Endothelial cell of umbilical vein (primary cell): ENCODE measurements around the gene SP6. TPM values are rescaled to one million over a fixed set of nuclear protein-coding genes. Genes with fewer than 3 reads are reported as not detected.

Source experiments
- BruUV-seq: library from RNA; stranded (reverse); fragments of 400-500 nt; replicated peaks from 2 replicates; lab custom pipeline; 2021; lab: Mats Ljungman, UMichigan
- CTCF ChIA-PET: fragments of 300-600, 350-600 bp; sonication (Branson Sonifier 250); formaldehyde crosslinking; loops from one replicate; lab custom pipeline; 2021; ENCODE audit warnings: antibody characterized with exemption, inconsistent platforms; lab: Charles Lee
- POLR2A ChIA-PET: fragments of 300-600, 350-600 bp; sonication (Branson Sonifier 250); formaldehyde crosslinking; loops from one replicate; lab custom pipeline; 2021; ENCODE audit warnings: antibody characterized with exemption, inconsistent platforms; lab: Charles Lee
- DNase-seq: peaks from one replicate; pipeline ENCODE4 v3.0.0-alpha.2; 2011; ENCODE audit warnings: low read depth, low spot score
- FAIRE-seq: peaks from 2 replicates; lab custom pipeline; 2011; peaks lifted over from hg19 to GRCh38; lab: Jason Lieb, UNC
- H2AFZ ChIP-seq: 2 replicates; pipeline ENCODE4 v1.6.0; 2012; ENCODE audit warnings: low read depth, low read length, control low read depth, inconsistent platforms
- H3K27ac ChIP-seq: 2 replicates; pipeline ENCODE4 v1.5.1; 2011; ENCODE audit warnings: low read depth, mild to moderate bottlenecking, control low read depth, low read length, moderate library complexity; ENCODE audit not compliant: insufficient read depth
- H3K27me3 ChIP-seq, 2 experiments: 2 replicates each; pipeline versions ENCODE4 v1.6.0 to v1.6.1; 2011; ENCODE audit warnings: low read length in 2 of 2, mixed read lengths in 1 of 2; ENCODE audit not compliant: control insufficient read depth in 2 of 2, insufficient read depth in 2 of 2
- H3K36me3 ChIP-seq, 2 experiments: 2 replicates in 1 of 2; 3 replicates in 1 of 2; pipeline ENCODE4 v1.5.1; 2011; ENCODE audit warnings: low read length in 2 of 2, mild to moderate bottlenecking in 1 of 2, moderate library complexity in 1 of 2; ENCODE audit not compliant: control insufficient read depth in 2 of 2, insufficient read depth in 2 of 2; ENCODE audit errors: extremely low read depth in 1 of 2
- H3K4me1 ChIP-seq: 3 replicates; pipeline ENCODE4 v1.5.1; 2011; ENCODE audit warnings: mild to moderate bottlenecking, low read length; ENCODE audit not compliant: control insufficient read depth, insufficient read depth; ENCODE audit errors: extremely low read depth
- H3K4me2 ChIP-seq: 2 replicates; pipeline ENCODE4 v1.6.1; 2011; ENCODE audit warnings: low read length, control low read depth, mixed read lengths; ENCODE audit not compliant: insufficient read depth
- H3K4me3 ChIP-seq, 3 experiments: fragments of 200-600 bp in 1 of 3; sonication (generic), shearing (Covaris generic) in 1 of 3; replicated peaks in 1 of 3; 2 replicates each; pipeline ENCODE4 v1.5.1; 2011 to 2016; ENCODE audit warnings: control low read depth in 3 of 3, low read length in 3 of 3, mild to moderate bottlenecking in 2 of 3, inconsistent platforms in 1 of 3, low read depth in 1 of 3, moderate library complexity in 1 of 3; ENCODE audit not compliant: insufficient read depth in 1 of 3
- H3K79me2 ChIP-seq: 2 replicates; pipeline ENCODE4 v1.6.0; 2012; ENCODE audit warnings: low read length, inconsistent platforms; ENCODE audit not compliant: control insufficient read depth, insufficient read depth
- H3K9ac ChIP-seq: replicated peaks from 2 replicates; pipeline ENCODE3; 2011; ENCODE audit warnings: low read length, control low read depth; ENCODE audit not compliant: insufficient read depth; ENCODE audit errors: extremely low read depth
- H3K9me1 ChIP-seq: replicated peaks from 3 replicates; pipeline ENCODE4 v1.6.0; 2011; ENCODE audit warnings: mild to moderate bottlenecking, low read length; ENCODE audit not compliant: control insufficient read depth, insufficient read depth; ENCODE audit errors: extremely low read depth
- H3K9me3 ChIP-seq: replicated peaks from 2 replicates; pipeline ENCODE4 v1.5.1; 2012; ENCODE audit warnings: low read length, inconsistent platforms; ENCODE audit not compliant: control insufficient read depth, insufficient read depth
- H4K20me1 ChIP-seq: replicated peaks from 2 replicates; pipeline ENCODE3; 2011; ENCODE audit warnings: mild to moderate bottlenecking, low read length; ENCODE audit not compliant: control insufficient read depth, insufficient read depth; ENCODE audit errors: extremely low read depth
- EZH2 ChIP-seq: IDR thresholded peaks from 2 replicates; pipeline ENCODE4 v1.6.1; 2012; ENCODE audit warnings: borderline replicate concordance, low read depth, mild to moderate bottlenecking, moderate library complexity, low read length, inconsistent platforms; ENCODE audit not compliant: severe bottlenecking
- FOS ChIP-seq: IDR thresholded peaks from 2 replicates; pipeline ENCODE4 v1.6.1; 2011; ENCODE audit warnings: mild to moderate bottlenecking, low read length, moderate library complexity, borderline replicate concordance; ENCODE audit not compliant: insufficient read depth
- GATA2 ChIP-seq: IDR thresholded peaks from 2 replicates; pipeline ENCODE4 v1.7.0; 2011; ENCODE audit warnings: low read depth, mild to moderate bottlenecking, moderate library complexity, mixed read lengths, low read length; ENCODE audit not compliant: insufficient read length, insufficient read depth
- JUN ChIP-seq: IDR thresholded peaks from 2 replicates; pipeline ENCODE4 v1.6.1; 2011; ENCODE audit warnings: borderline replicate concordance, low read depth; ENCODE audit not compliant: insufficient read length, insufficient read depth
- MYC ChIP-seq: IDR thresholded peaks from one replicate; pipeline ENCODE4 v1.6.1; 2011; ENCODE audit warnings: mild to moderate bottlenecking, low read depth, low read length
- POLR2A ChIP-seq: IDR thresholded peaks from 2 replicates; pipeline ENCODE4 v1.6.1; 2012; ENCODE audit warnings: low read depth, mild to moderate bottlenecking, control low read depth, low read length
- POLR2AphosphoS5 ChIP-seq: IDR thresholded peaks from 2 replicates; pipeline ENCODE4 v1.6.1; 2012; ENCODE audit warnings: low read depth, mild to moderate bottlenecking, control low read depth, low read length, moderate library complexity; ENCODE audit not compliant: insufficient read depth
- dilution Hi-C: fragments of 300-500 bp; cut with MboI; formaldehyde crosslinking; loops from one replicate; pipeline ENCODE4 v1.15.0; 2019; ENCODE audit warnings: low sequenced_read_pairs; ENCODE audit not compliant: extremely low pct_ligation_motif_present
- intact Hi-C: fragments of 100-400 bp; cut with micrococcal nuclease; formaldehyde crosslinking; loops from one replicate; pipeline ENCODE4 v1.10.0; 2022
- polyA plus RNA-seq, 4 experiments: library from polyadenylated mRNA; depleted of rRNA in 3 of 4; stranded (reverse) in 3 of 4; unstranded in 1 of 4; fragments of >200 nt; gene quantifications; 2 replicates each; pipeline versions ENCODE4 v1.2.1 to v1.2.3, GENCODE V29; 2011 to 2012; ENCODE audit warnings: missing spikeins in 1 of 4
- total RNA-seq: library from RNA; stranded (reverse); gene quantifications from 2 replicates; pipeline ENCODE4 v1.2.3, GENCODE V29; 2021
- TF ChIP-seq, protein P1 (sequence below): IDR thresholded peaks from 2 replicates; pipeline ENCODE4 v1.6.1; 2011; ENCODE audit not compliant: insufficient read depth, insufficient read length
- TF ChIP-seq, protein P2 (sequence below), 2 donors: IDR thresholded peaks; 1 replicate in 1 of 2; 2 replicates in 1 of 2; pipeline ENCODE4 v1.5.1; 2011; ENCODE audit warnings: low read length in 2 of 2, mild to moderate bottlenecking in 2 of 2, moderate library complexity in 2 of 2, control low read depth in 1 of 2, inconsistent platforms in 1 of 2, low read depth in 1 of 2; ENCODE audit not compliant: insufficient read depth in 1 of 2; ENCODE audit errors: extremely low read depth in 1 of 2

SP6 gene
- total and polyA plus RNA-seq, 2 donors (not counting 3 experiments of a cell fraction or from before 2014, with no cell fraction given): 0.11 to 1.3 TPM

DNA sequence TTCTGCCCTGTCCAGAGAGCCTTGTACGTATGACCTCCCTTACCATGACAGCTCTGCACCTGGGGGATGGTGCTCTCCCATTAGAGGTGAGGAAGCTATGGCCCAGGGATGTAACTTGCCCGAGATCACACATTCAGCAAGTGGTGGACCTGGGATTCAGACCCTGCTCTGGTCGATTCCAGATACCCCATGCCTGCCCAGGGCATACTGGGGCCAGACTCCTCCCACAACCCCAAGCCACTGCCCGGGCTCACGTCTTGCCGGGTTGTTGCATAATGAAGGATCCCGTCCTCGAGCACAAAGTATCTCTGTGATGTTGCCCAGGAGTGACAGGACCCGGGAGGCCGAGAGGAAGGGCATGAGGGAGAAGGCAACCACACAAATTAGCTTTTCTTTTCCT lies 31.5 kb downstream of the SP6 start:
- ChIA-PET CTCF (no interaction called here), POLR2A (no interaction called here)
- peaks cover 9% of the 10 kb centered on the region for H3K79me2 ChIP-seq
- dilution Hi-C loops (no loop called here), intact Hi-C loops (no loop called here)
- no peaks in the 10 kb centered on the region for H3K27me3 ChIP-seq
- H2AFZ ChIP-seq: no peak overlapping the region
- no peak overlapping the region for H3K4me3 ChIP-seq
- H3K9me3 ChIP-seq: no peaks in the 10 kb centered on the region
- no peak for DNase-seq
- BruUV-seq: no TSS peak
- H3K4me2 ChIP-seq: no peak overlapping the region
- H4K20me1 ChIP-seq: no peaks in the 10 kb centered on the region
- no peak for TF ChIP-seq POLR2A
- no peak for TF ChIP-seq FOS
- no peak for TF ChIP-seq JUN
- TF ChIP-seq GATA2: no peak
- TF ChIP-seq, protein P1, sequence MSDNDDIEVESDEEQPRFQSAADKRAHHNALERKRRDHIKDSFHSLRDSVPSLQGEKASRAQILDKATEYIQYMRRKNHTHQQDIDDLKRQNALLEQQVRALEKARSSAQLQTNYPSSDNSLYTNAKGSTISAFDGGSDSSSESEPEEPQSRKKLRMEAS: no peak
- TF ChIP-seq POLR2AphosphoS5: no peak
- no peak for TF ChIP-seq MYC
- no peak for TF ChIP-seq EZH2
- TF ChIP-seq, protein P2, sequence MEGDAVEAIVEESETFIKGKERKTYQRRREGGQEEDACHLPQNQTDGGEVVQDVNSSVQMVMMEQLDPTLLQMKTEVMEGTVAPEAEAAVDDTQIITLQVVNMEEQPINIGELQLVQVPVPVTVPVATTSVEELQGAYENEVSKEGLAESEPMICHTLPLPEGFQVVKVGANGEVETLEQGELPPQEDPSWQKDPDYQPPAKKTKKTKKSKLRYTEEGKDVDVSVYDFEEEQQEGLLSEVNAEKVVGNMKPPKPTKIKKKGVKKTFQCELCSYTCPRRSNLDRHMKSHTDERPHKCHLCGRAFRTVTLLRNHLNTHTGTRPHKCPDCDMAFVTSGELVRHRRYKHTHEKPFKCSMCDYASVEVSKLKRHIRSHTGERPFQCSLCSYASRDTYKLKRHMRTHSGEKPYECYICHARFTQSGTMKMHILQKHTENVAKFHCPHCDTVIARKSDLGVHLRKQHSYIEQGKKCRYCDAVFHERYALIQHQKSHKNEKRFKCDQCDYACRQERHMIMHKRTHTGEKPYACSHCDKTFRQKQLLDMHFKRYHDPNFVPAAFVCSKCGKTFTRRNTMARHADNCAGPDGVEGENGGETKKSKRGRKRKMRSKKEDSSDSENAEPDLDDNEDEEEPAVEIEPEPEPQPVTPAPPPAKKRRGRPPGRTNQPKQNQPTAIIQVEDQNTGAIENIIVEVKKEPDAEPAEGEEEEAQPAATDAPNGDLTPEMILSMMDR (IDR thresholded peaks at IDR 0.05; ENCODE audit: extremely low read depth in 1 of 2, insufficient read depth in 1 of 2, low read depth in 1 of 2, low read length in 2 of 2): no peak
- H3K36me3 ChIP-seq: peaks cover 3 to 42% of the 10 kb centered on the region in 2 experiments
- no peaks in the 10 kb centered on the region for H3K9me1 ChIP-seq
- H3K9ac ChIP-seq: no peak overlapping the region
- no peak overlapping the region for H3K27ac ChIP-seq
- no peak for FAIRE-seq
- peaks cover 17% of the 10 kb centered on the region for H3K4me1 ChIP-seq
